ENCODE results near the gene PAQR5.

- TF ChIP-seq CTCF (IDR thresholded peaks at IDR 0.05) (no peak), POLR2A (IDR thresholded peaks at IDR 0.05) (no peak)
Observed at GRCh38 chr15:69395460-69395859, 96.7 kb downstream of the PAQR5 start.
